Measurements from ENCODE around the gene SLC23A1. TPM values are rescaled to one million over a fixed set of nuclear protein-coding genes. Genes with fewer than 3 reads are reported as not detected.
"Not testable (repeated sequence)": the region's sequence is repeated elsewhere in the genome, so short reads cannot be mapped to it uniquely, and the experiment has no call there.

SLC23A1 gene
- polyA plus RNA-seq (2013, experiment 1 of 2; ENCODE audit: insufficient read length) = 0.08 TPM
- 0.23 TPM for polyA plus RNA-seq (2013, experiment 2 of 2; ENCODE audit: insufficient read length)

DNA sequence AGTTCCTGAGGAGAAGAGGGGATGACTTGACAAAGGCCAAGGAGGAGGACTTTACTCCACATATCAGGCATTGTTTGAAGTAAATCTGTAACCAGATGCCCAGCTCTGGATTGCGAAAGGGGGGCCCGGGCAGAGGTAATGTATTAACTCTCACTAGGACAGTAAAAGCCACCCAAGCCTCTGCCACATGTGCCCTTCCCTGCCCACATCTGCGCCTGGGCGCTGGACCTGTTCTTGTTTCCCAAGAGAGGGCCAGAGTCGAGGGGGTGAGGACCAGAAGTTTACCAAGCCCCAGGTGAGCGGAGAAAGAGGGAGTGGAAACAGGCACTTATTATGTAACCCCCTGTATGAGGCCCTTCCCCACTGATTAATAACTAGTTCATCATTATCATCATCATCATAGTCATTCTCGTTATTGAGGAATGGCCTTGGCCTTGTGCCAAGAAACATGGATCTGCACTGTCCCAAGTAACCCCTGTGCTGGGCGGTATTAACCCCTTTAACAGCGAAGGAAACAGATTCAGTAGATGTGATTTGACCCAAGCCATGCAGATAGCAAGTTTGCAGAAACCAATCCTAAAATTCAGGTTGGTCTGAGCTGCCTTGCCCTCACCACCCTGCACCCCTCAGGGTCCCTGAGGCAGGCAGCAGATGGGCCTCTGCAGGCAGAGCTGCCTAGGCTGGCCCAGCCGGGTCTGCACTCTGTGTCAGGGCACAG is at the start of gene SLC23A1:
Gene SLC23A1 (minus strand): TSS at position 23 of the 718 bp plus-strand sequence. CDS start 44 bp downstream, outside the sequence.
- DNase-seq = no peak

DNA sequence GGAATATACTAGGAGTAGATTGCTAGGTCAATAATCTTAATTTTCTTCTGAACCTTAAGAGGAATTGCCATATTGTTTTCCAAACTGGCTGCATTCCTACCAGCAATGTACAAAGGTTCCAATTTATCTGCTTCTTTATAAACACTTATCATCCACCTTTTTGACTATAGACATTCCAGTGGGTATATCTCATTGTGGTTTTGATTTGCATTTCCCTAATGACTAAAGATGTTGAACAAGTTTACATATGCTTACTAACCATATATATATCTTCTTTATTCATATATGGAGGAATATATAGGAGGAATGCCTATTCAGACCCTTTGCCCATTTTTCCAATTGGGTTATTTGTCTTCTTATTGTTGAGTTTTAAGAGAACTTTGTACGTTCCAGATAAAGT is 48.6 kb upstream of the SLC23A1 start:
- DNase-seq = no peak

- DNase-seq = no peak
Measured at GRCh38 chr5:139430015-139430414, 46.9 kb upstream of the SLC23A1 start.

DNA sequence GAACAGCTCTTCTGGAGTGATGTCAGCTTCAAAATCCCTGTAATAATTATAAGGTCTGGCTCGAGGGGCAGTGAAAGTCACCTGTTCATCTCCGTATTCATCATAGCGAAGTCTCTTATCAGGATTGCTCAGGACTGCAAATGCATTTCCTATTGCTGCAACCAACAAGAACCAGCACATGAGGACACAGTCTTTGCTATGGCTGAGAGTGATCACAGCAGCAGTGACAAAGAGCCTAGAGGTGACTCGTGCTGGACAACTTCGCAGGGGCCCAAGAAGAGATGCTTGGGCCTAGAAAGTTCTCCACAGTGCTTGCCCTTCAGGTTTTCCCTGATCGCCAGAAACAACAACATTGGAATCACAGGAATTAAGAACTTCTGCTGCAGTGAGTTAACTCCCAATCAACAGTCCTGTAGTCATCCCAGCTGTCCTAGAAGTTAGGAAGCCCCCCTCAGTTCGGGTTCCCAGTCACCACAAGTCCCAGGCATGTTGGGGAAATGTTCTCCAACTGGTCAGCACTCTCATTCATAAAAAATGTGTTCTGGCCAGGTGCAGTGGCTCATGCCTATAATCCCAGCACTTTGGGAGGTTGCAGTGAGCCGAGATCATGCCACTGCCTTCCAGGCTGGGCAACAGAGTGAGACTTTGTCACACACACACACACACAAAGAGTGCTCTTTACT is 43.2 kb upstream of the SLC23A1 start:
- peak; percentile 92 for DNase-seq

GRCh38 chr5:139425497-139425896 is 42.4 kb upstream of the SLC23A1 start:
- no peak for DNase-seq

DNA sequence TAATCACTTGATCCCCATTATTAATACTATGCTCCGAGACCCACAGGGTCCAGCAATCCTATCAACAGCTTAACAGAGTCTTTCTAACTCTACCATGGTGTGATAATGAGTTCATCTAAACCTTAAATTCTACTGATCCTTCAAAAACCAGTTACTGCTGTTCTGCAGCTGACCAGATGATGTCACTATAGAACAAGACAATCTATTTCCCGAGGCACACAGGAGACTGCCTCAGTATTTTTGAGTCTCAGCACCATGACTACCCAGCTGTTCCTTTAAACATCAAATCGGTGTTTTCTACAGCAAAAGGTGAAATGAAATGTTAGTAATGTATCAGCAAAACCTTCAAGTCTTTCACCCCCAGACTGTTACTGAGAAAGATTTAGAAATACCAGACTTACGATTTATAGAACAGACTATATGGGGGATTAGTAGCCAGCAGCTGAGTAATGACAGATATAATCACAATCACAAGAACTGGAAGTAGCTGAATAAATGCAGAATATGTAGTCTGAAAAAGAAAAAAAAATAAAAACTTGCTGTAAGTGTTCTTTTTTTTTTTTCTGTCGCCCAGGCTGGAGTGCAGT is 39.3 kb upstream of the SLC23A1 start:
- DNase-seq = peak; percentile 70

DNA sequence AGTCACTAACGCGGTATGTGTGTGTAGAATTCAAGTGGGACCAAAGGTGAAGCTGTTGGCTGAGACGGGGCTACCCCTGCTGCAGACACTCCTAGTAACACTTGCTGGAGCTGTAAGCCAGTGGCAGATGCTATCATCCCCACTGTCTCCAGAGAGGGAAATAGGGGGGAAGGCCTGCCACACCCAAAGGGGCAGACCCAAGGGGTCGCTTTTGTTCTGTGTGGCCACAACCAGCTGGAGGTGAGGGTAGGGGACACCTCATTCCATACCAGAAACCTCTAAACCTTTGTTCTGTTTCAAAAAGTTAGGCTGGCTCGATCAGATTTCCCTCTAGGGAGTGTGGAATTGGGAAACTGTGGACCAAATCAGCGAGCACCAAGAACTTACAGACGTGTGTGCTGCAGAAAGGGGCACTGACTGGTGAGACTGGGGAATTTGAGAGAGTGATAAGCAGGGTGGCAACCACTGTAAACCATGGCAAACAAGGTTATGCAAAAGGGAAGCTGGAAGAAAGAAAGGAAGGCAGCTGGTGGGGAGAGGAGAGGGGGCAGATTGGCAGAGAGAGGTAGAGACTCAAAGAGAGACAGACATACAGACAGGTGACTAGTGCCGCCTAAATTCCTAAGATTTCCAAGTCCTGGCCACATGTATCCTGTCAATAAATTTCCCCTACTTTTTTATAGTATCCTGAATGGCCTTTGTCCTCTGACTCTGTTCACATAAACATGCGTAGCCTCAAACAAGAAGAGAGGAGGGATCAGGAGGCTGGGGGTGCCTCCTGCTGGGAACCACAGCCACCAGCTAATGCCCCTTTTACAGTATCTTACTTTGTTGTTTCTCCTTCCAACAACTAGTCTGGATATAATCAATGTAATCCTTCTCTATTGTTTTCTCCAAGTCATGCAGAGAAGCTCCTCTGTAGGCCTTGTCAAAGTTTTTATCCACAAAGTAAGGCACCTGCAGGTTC is 36.4 kb upstream of the SLC23A1 start:
- no peak for DNase-seq

- DNase-seq = no peak
Measured at GRCh38 chr5:139418793-139419192, 35.7 kb upstream of the SLC23A1 start.

DNA sequence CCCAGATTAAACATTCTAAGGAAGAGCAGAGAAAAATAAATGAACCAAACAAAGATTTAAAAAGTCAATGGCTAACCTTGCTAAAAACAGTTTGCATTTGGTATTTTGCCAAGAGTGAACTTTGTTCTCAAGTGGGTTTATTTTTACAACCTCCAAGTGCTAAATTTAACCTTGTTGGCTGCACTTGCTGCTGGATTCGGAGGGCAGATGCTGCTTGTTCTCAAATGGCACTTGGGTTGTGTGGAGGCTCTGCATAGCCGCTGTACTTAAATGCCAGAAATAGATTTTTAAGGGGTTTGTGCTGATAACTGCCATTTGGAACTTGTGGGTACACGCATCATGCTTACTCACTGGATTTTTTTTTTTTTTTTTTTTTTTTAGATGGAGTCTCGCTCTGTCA is 34.1 kb upstream of the SLC23A1 start:
- no peak for DNase-seq

DNA sequence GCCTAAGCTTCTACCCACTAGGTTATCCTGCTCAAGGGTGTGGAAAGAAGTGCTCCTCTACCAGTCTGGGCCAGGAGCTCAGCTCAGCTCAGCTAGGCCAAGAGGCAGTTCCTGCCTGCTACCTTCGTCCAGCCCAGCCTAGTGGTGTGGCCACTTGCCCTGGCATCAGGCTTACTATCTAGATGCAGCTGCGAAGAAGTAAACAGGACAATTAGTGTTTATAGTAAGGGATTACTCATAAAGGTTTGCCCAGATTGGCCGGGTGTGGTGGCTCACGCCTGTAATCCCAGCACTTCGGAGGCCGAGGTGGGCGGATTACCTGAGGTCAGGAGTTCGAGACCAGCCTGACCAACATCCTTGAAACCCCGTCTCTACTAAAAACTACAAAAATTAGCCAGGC is 33.6 kb upstream of the SLC23A1 start:
- no peak for DNase-seq

GRCh38 chr5:139415869-139416268 is 32.8 kb upstream of the SLC23A1 start:
- DNase-seq = no peak

DNA sequence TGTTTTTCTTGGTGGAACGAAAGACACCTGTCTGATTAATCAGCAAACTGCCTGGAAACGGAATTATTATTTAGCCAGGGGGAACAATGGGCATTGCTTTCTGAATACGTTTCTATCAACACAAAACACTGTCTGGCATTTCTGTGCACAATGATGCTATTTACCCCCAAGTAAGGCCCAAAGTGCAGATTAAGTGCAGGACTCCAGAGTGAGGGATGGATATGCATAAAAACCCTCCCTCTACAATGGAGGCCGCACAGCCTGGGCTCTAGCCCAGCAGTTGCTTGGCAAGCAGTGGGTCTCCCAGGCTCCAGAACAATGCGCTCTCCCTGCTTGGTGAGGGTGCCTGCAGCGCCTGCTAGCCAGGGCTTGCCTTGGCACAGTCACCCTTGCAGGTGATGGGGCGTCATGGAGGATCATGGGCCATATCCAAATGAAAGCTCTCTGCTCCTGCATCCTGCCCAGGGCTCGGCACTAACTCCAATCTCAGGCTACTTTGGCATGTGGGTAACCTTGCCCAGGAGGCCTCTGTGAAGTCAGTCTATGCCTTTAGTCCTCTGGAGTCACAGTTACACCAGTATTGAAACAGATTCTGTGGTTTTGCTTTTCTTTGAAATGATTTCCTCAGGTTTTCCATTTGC is 32.2 kb upstream of the SLC23A1 start:
- no peak for DNase-seq

DNA sequence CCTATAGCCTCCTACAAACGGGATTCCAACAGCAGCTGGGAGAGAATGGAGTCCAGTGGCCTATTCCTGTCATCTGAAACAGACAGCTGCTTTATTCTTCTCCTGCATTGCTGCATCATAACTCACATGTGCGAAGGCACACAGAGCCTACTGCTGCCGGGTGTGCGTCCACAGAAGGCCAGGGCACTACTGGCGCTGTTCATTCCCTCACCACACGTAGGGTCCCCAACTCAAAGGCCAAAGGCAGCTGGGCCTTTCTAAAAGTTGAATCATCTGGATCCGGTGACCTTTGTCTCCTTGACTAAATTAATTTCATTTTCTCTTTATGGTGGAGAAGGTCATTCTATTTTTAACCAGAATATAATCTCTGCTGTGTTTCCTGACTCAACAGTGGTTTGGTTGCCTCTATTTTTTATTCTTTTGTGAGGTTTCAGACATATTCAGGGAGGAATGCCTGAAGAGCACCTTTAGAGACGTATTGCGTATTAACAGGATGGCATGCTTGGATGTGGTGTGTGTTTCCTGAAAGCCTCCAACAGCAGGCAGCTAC is 31.6 kb upstream of the SLC23A1 start:
- no peak for DNase-seq

GRCh38 chr5:139413963-139414362 is 30.9 kb upstream of the SLC23A1 start:
- no peak for DNase-seq

DNA sequence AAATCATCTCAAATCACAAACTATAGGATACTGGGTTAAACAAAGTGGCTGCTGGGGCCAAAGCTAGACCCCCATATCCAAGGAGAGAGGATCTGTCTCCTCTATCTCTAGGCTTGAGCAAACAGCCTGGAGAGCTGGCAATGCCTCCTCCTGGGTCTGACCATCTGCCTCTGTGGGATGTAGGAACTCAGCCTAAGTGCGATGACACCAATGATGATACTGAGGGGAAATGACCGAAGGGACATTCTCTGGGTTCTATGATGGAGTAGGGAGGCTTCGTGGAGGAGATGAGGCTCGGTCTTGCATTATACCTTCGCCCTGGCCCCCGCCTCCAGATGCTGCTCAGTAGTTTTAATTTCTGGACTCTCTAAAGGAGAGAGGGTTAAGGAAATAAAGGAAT is 30.1 kb upstream of the SLC23A1 start:
- no peak for DNase-seq

DNA sequence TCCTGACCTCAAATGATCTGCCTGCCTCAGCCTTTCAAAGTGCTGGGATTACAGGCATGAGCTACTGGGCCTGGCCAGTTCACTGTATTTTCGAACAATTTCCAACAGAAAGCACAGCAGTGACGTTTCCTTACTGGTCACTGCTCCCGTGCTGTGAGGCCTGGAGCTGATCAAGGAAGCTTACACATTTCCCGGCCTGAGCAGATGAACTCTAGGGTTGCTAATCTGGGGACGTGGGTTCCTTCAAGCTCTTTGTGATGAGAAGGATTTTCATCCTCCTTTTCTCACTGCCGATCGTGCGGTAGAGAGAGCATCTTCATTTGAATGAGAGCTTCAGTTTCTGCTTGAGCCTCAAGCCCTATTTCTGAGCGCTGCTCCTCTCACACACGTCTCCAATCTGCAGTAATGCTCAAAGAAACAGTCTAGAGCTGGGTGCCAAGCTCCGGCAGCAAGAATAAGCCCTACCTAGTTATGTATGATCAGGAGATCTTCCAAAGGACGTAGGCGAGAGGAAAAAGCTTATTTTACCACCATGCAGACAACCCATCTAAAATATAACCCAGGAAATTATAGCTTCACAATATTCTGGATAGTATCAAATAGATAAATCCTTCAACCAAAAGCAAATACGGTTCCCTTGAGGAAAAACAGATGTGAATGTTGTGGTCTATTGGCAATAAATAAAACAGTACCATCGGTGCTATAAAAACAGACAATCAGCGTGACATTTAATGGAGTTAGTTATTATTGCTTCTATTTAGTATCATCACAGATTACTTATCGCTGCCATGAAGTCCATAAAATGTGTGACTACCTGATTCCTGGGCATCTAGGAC is 28.1 kb upstream of the SLC23A1 start:
- no peak for DNase-seq

DNA sequence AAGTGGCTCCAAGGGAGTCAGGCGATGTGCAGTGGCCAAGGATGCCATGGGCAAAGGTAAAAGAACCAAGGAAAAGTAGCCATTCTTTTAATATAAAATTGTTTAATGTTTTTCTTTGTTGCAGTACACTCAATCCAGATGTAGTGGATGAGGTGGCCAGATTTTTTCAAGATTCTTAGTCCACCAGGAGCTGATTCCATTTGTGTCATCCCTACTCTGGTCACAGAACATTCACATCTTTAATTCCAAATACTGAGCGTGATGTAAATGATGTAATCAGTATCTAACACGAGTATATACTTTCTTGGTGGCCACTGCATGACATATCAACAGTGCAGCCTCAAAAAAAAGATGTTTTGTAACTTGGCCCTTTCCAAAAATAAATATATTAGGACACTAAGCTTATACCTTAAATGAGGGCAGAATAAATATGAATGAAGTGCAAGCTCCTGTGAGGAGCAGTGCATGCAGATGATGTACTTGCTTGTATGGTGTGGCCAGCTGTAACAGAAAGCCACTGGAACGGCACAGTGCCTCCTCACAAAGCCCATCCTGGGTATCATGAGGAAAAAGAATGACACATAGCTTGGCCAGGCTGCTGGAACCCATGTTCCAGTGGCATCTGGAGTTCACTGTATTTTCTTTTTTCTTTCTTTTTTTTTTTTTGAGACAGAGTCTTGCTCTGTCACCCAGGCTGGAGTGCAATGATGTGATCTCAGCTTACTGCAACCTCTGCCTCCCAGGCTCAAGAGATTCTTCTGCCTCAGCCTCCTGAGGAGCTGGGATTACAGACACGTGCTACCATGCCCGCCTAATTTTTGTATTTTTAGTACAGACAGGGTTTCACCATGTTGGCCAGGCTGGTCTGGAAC is 27.3 kb upstream of the SLC23A1 start:
- DNase-seq = no peak

- DNase-seq = not testable (repeated sequence)
Measured at GRCh38 chr5:139409116-139409515, 26.0 kb upstream of the SLC23A1 start.

DNA sequence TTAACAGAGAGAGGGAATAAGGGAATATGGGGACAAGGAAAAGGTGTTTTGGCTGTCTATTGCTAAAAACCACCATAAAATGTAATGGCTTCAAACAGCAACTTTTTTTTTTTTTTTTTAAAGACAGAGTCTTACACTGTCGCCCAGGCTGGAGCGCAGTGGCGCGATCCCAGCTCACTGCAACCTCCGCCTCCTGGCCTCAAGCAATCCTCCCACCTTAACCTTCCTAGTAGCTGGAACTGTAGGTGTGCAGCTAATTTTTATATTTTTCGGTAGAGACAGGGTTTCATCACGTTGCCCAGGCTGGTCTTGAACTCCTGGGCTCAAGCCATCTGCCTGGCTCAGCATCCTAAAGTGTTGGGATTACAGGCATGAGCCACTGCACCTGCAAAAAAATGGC is 25.1 kb upstream of the SLC23A1 start:
- no peak for DNase-seq

GRCh38 chr5:139407517-139407916 is 24.4 kb upstream of the SLC23A1 start:
- DNase-seq = no peak

Measured in fibroblast of skin of scalp (primary cell).